ENCODE measurements around the gene TBC1D10A. TPM values are rescaled to one million over a fixed set of nuclear protein-coding genes. Genes with fewer than 3 reads are reported as not detected.

TBC1D10A gene
- total and polyA plus RNA-seq, 2 donors (not counting 1 experiment from before 2014, with no cell fraction given), result 10.8 to 11.7 TPM

DNA sequence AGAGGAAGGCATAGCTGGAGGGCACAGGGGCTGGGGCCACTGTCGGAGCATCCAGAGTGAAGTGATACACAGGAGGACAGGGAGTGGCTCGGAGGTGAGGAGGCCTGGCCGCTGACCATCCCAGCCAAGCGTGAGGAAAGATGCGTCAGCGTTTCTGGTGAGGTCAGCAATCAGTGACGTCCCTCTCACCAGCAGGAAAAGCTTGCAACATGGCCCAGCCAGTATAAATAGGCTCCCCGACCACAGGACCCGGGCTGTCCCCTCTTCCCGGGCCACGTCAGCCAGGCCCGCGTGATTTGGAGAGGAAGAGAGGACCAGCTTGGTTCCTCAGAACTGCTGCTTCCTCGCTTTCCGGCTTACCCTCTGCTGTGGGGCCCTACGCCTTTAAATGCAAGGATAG is 55.9 kb downstream of the TBC1D10A start:
- DNase-seq (ENCODE audit: low read depth in 2 of 2), result peak; percentile 78 to 79

DNA sequence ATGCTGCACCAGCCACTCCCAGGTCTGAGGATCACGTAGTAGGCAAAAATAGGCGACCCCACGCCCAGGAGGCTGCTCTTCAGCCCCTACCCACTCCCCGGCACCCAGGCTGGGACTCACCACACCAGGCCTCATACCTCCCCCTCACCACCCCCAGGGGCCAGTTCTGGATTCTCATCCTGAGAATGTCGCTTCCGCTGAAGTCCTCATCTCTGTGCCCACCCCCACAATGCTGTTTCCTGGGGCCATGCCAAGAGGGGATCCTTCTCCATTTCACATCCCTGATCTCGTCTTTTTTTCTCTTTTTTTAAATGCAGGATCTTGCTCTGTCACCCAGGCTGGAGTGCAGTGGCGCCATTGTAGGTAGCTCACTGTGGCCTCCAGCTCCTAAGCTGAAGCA is 58.4 kb downstream of the TBC1D10A start:
- Histone ChIP-seq H4K20me1 (ENCODE audit: control insufficient read depth, extremely low read depth, insufficient read depth, low read length) (no peaks in the 10 kb centered on the region), H3K36me3 (ENCODE audit: control insufficient read depth, insufficient read depth, low read length) (no peaks in the 10 kb centered on the region), H3K4me2 (ENCODE audit: extremely low read depth, insufficient read depth, low read length) (no peak overlapping the region), H3K27ac (ENCODE audit: insufficient read depth, low read length) (no peak overlapping the region), H3K79me2 (ENCODE audit: control insufficient read depth, insufficient read depth, low read length) (no peaks in the 10 kb centered on the region), H2AFZ (ENCODE audit: low read length) (no peak overlapping the region), H3K9me3 (ENCODE audit: control insufficient read depth, insufficient read depth, low read depth, low read length) (no peaks in the 10 kb centered on the region), H3K9ac (ENCODE audit: insufficient read depth, low read length) (no peak overlapping the region), H3K27me3 (ENCODE audit: control insufficient read depth, insufficient read depth, low read length) (no peaks in the 10 kb centered on the region), H3K4me3 (replicated peaks in 1 of 4; ENCODE audit: control extremely low read depth in 1 of 4, insufficient read depth in 1 of 4, low read depth in 3 of 4, low read length in 4 of 4) (no peak overlapping the region), H3K4me1 (ENCODE audit: control insufficient read depth, extremely low read depth, insufficient read depth, low read length) (no peaks in the 10 kb centered on the region)
- TF ChIP-seq, protein P1, sequence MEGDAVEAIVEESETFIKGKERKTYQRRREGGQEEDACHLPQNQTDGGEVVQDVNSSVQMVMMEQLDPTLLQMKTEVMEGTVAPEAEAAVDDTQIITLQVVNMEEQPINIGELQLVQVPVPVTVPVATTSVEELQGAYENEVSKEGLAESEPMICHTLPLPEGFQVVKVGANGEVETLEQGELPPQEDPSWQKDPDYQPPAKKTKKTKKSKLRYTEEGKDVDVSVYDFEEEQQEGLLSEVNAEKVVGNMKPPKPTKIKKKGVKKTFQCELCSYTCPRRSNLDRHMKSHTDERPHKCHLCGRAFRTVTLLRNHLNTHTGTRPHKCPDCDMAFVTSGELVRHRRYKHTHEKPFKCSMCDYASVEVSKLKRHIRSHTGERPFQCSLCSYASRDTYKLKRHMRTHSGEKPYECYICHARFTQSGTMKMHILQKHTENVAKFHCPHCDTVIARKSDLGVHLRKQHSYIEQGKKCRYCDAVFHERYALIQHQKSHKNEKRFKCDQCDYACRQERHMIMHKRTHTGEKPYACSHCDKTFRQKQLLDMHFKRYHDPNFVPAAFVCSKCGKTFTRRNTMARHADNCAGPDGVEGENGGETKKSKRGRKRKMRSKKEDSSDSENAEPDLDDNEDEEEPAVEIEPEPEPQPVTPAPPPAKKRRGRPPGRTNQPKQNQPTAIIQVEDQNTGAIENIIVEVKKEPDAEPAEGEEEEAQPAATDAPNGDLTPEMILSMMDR (conservative IDR thresholded peaks at IDR 0.05 in 1 of 2, IDR thresholded peaks at IDR 0.05 in 1 of 2; ENCODE audit: low read depth in 1 of 2, low read length in 2 of 2), result no peak
- TF ChIP-seq EZH2 (IDR thresholded peaks at IDR 0.05; ENCODE audit: low read length, missing control alignments), result no peak
- DNase-seq (ENCODE audit: low read depth in 2 of 2), result no peak

More for the DNA sequence above, 55.9 kb downstream of the TBC1D10A start:
- Histone ChIP-seq H3K9me3 (ENCODE audit: control insufficient read depth, insufficient read depth, low read depth, low read length) (no peaks in the 10 kb centered on the region), H3K36me3 (ENCODE audit: control insufficient read depth, insufficient read depth, low read length) (no peaks in the 10 kb centered on the region), H3K4me3 (replicated peaks in 1 of 4; ENCODE audit: control extremely low read depth in 1 of 4, insufficient read depth in 1 of 4, low read depth in 3 of 4, low read length in 4 of 4) (no peak overlapping the region), H3K27ac (ENCODE audit: insufficient read depth, low read length) (no peak overlapping the region), H4K20me1 (ENCODE audit: control insufficient read depth, extremely low read depth, insufficient read depth, low read length) (no peaks in the 10 kb centered on the region), H3K9ac (ENCODE audit: insufficient read depth, low read length) (no peak overlapping the region), H3K27me3 (ENCODE audit: control insufficient read depth, insufficient read depth, low read length) (no peaks in the 10 kb centered on the region), H3K4me2 (ENCODE audit: extremely low read depth, insufficient read depth, low read length) (no peak overlapping the region), H2AFZ (ENCODE audit: low read length) (no peak overlapping the region), H3K79me2 (ENCODE audit: control insufficient read depth, insufficient read depth, low read length) (no peaks in the 10 kb centered on the region), H3K4me1 (ENCODE audit: control insufficient read depth, extremely low read depth, insufficient read depth, low read length) (no peaks in the 10 kb centered on the region)
- TF ChIP-seq EZH2 (IDR thresholded peaks at IDR 0.05; ENCODE audit: low read length, missing control alignments), result no peak
- TF ChIP-seq, protein P1 (conservative IDR thresholded peaks at IDR 0.05 in 1 of 2, IDR thresholded peaks at IDR 0.05 in 1 of 2; ENCODE audit: low read depth in 1 of 2, low read length in 2 of 2), result no peak

DNA sequence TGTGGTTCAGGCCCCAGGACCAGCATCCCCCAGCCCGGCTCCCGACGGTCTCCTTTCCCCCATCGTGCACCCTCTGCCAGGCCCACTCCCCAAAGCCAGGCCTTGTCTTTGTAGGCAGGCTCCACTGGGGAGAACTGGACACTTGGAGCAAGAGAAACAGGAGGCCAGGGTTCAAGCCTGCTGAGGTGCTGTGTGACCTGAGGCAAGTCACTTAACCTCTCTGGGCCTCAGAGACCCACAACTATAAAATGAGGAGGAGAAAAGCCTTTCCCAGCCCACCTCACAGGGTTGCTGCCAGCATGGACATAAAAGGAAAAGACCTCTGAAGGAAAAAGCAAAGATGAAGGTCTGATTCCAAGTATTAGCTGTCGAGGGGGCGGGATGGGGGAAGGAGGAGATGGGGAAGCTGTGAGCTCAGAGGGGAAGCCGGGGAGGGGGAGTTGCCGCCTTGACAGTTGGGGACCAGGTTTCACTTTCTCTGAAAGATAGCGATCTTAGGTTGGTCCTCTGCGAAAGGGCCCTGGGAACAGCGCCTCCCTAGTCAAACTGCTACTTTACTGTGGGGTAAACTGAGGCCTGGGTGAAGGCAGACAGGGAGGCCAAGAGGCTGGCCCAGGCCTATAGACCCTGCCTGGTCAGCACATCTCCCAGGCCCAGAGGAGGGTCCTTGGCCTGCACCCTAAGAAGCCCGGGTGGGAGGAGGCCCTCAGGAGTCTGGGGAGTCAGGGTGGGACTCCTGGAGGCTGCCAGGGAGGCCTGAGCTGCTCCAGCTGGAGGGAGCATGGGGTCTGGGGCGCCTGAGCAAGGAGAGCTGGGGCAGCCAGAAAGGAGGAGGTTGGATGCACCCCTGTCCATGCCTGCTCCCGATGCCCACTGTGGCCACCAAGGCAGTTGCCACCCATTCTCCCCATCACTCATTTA is 59.1 kb downstream of the TBC1D10A start:
- Histone ChIP-seq H3K27ac (ENCODE audit: insufficient read depth, low read length) (no peak overlapping the region), H4K20me1 (ENCODE audit: control insufficient read depth, extremely low read depth, insufficient read depth, low read length) (no peaks in the 10 kb centered on the region), H3K79me2 (ENCODE audit: control insufficient read depth, insufficient read depth, low read length) (no peaks in the 10 kb centered on the region), H3K4me3 (replicated peaks in 1 of 4; ENCODE audit: control extremely low read depth in 1 of 4, insufficient read depth in 1 of 4, low read depth in 3 of 4, low read length in 4 of 4) (no peak overlapping the region), H2AFZ (ENCODE audit: low read length) (no peak overlapping the region), H3K9ac (ENCODE audit: insufficient read depth, low read length) (no peak overlapping the region), H3K36me3 (ENCODE audit: control insufficient read depth, insufficient read depth, low read length) (no peaks in the 10 kb centered on the region), H3K4me2 (ENCODE audit: extremely low read depth, insufficient read depth, low read length) (no peak overlapping the region), H3K9me3 (ENCODE audit: control insufficient read depth, insufficient read depth, low read depth, low read length) (no peaks in the 10 kb centered on the region), H3K4me1 (ENCODE audit: control insufficient read depth, extremely low read depth, insufficient read depth, low read length) (no peaks in the 10 kb centered on the region), H3K27me3 (ENCODE audit: control insufficient read depth, insufficient read depth, low read length) (no peaks in the 10 kb centered on the region)
- TF ChIP-seq, protein P1 (conservative IDR thresholded peaks at IDR 0.05 in 1 of 2, IDR thresholded peaks at IDR 0.05 in 1 of 2; ENCODE audit: low read depth in 1 of 2, low read length in 2 of 2), result no peak
- no peak for TF ChIP-seq EZH2 (IDR thresholded peaks at IDR 0.05; ENCODE audit: low read length, missing control alignments)
- DNase-seq (ENCODE audit: low read depth in 2 of 2), result no peak
